Subcutaneous abdominal adipose tissue (tissue), 5 donors: ENCODE measurements around the gene ELAVL1.
"Not testable (repeated sequence)": the region's sequence is repeated elsewhere in the genome, so short reads cannot be mapped to it uniquely, and the experiment has no call there.

Source experiments
- H3K27ac ChIP-seq: one replicate; pipeline ENCODE4 v1.7.0; 2013; ENCODE audit warnings: low read depth, mild to moderate bottlenecking, inconsistent platforms, low read length, moderate library complexity
- H3K27me3 ChIP-seq, 5 donors: one replicate each; pipeline ENCODE4 v1.7.0; 2013; ENCODE audit warnings: low read length in 5 of 5, inconsistent platforms in 1 of 5; ENCODE audit not compliant: control insufficient read depth in 5 of 5, insufficient read depth in 4 of 5
- H3K36me3 ChIP-seq, 5 donors: one replicate each; pipeline ENCODE4 v1.7.0; 2013; ENCODE audit warnings: low read length in 5 of 5; ENCODE audit not compliant: control insufficient read depth in 5 of 5, insufficient read depth in 5 of 5
- H3K4me1 ChIP-seq, 5 donors: one replicate each; pipeline ENCODE4 v1.7.0; 2013; ENCODE audit warnings: low read length in 5 of 5, mild to moderate bottlenecking in 3 of 5, moderate library complexity in 1 of 5; ENCODE audit not compliant: control insufficient read depth in 5 of 5, insufficient read depth in 5 of 5
- H3K4me3 ChIP-seq, 5 donors: one replicate each; pipeline ENCODE4 v1.7.0; 2013; ENCODE audit warnings: low read length in 5 of 5, low read depth in 1 of 5
- H3K9ac ChIP-seq, 5 donors: one replicate each; pipeline ENCODE4 v1.7.0; 2013; ENCODE audit warnings: low read length in 5 of 5, mild to moderate bottlenecking in 4 of 5, moderate library complexity in 3 of 5
- H3K9me3 ChIP-seq, 5 donors: one replicate each; pipeline ENCODE4 v1.7.0; 2013; ENCODE audit warnings: low read length in 5 of 5; ENCODE audit not compliant: control insufficient read depth in 5 of 5
- donor health status: healthy.
- donor health status: healthy.
- donor health status: healthy.
- donor health status: healthy.
- donor health status: healthy.

The ELAVL1 gene

GRCh38 chr19:7919610-7920518 lies 85.6 kb downstream of the ELAVL1 start, which contains the start of gene SNAPC2:
TSS of gene SNAPC2 (plus strand) at chr19:7920338. CDS start at chr19:7920367, 29 bp downstream.
- Histone ChIP-seq H3K4me3 (peak within 1 kb of the TSS; percentile 79 to 94 (median 83)), H3K36me3 (peaks cover 0 to 15% (median 12%) of the 10 kb centered on the region in 5 donors), H3K27me3 (peaks cover 19 to 30% (median 28%) of the 10 kb centered on the region in 5 donors), H3K9me3 (no peaks in the 10 kb centered on the region), H3K4me1 (peaks cover 11 to 53% (median 43%) of the 10 kb centered on the region in 5 donors), H3K9ac (peak within 1 kb of the TSS; percentile 33 to 83 (median 72)), H3K27ac (peak within 1 kb of the TSS; percentile 60)

GRCh38 chr19:7918615-7919421 lies 86.6 kb downstream of the ELAVL1 start:
- peaks cover 24 to 34% (median 30%) of the 10 kb centered on the region in 5 donors for H3K27me3 ChIP-seq
- no peaks in the 10 kb centered on the region for H3K9me3 ChIP-seq
- no peak overlapping the region for H3K27ac ChIP-seq
- peaks cover 11 to 50% (median 43%) of the 10 kb centered on the region in 5 donors for H3K4me1 ChIP-seq
- no peak overlapping the region for H3K9ac ChIP-seq
- H3K4me3 ChIP-seq = no peak overlapping the region
- peaks cover 0 to 15% (median 12%) of the 10 kb centered on the region in 5 donors for H3K36me3 ChIP-seq

GRCh38 chr19:7918062-7918614 lies 87.3 kb downstream of the ELAVL1 start:
- Histone ChIP-seq H3K4me3 (peak overlapping the region in 2 of 5 donors; percentile 14 to 51), H3K4me1 (peaks cover 11 to 50% (median 43%) of the 10 kb centered on the region in 5 donors), H3K27me3 (peaks cover 24 to 34% (median 30%) of the 10 kb centered on the region in 5 donors), H3K36me3 (peaks cover 0 to 17% (median 11%) of the 10 kb centered on the region in 5 donors)
- H3K9me3 ChIP-seq, H3K27ac ChIP-seq, H3K9ac ChIP-seq: not testable (repeated sequence)

- Histone ChIP-seq H3K27ac (no peak overlapping the region), H3K9ac (no peak overlapping the region), H3K4me3 (peak overlapping the region in 3 of 5 donors; percentile 14 to 51 (median 22)), H3K9me3 (no peaks in the 10 kb centered on the region), H3K36me3 (peaks cover 0 to 17% (median 10%) of the 10 kb centered on the region in 5 donors), H3K27me3 (peaks cover 24 to 34% (median 30%) of the 10 kb centered on the region in 5 donors), H3K4me1 (peaks cover 11 to 50% (median 43%) of the 10 kb centered on the region in 5 donors)
Measured at GRCh38 chr19:7917267-7918061, 88.0 kb downstream of the ELAVL1 start.

DNA sequence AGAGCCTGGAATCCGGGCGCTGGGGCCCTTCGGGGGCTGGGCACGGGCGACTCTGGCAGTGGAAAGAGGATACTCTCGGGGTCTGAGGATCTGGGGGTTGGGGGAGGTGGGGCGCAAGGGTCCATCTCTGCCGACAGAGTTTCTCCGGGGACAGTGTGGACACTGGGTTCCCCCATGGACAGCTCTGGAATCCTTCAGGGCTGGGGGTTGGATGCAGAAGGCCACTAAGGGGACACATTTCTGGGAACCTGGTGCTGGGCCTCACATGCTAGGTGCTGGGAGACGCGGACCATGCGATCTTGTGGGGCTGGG lies 88.5 kb downstream of the ELAVL1 start:
- H3K36me3 ChIP-seq = peaks cover 0 to 16% (median 9%) of the 10 kb centered on the region in 5 donors
- peaks cover 24 to 34% (median 30%) of the 10 kb centered on the region in 5 donors for H3K27me3 ChIP-seq
- no peaks in the 10 kb centered on the region for H3K9me3 ChIP-seq
- H3K4me3 ChIP-seq = peak overlapping the region in 1 of 5 donors; percentile 51
- H3K4me1 ChIP-seq = peaks cover 10 to 46% (median 37%) of the 10 kb centered on the region in 5 donors
- H3K27ac ChIP-seq = no peak overlapping the region
- no peak overlapping the region for H3K9ac ChIP-seq

- Histone ChIP-seq H3K9ac (no peak overlapping the region), H3K27me3 (peaks cover 24 to 34% (median 30%) of the 10 kb centered on the region in 5 donors), H3K27ac (no peak overlapping the region), H3K4me3 (peak overlapping the region in 1 of 5 donors; percentile 42), H3K9me3 (no peaks in the 10 kb centered on the region), H3K4me1 (peaks cover 4 to 40% (median 31%) of the 10 kb centered on the region in 5 donors), H3K36me3 (peaks cover 0 to 21% (median 14%) of the 10 kb centered on the region in 5 donors)
Measured at GRCh38 chr19:7916103-7916954, 89.1 kb downstream of the ELAVL1 start.

DNA sequence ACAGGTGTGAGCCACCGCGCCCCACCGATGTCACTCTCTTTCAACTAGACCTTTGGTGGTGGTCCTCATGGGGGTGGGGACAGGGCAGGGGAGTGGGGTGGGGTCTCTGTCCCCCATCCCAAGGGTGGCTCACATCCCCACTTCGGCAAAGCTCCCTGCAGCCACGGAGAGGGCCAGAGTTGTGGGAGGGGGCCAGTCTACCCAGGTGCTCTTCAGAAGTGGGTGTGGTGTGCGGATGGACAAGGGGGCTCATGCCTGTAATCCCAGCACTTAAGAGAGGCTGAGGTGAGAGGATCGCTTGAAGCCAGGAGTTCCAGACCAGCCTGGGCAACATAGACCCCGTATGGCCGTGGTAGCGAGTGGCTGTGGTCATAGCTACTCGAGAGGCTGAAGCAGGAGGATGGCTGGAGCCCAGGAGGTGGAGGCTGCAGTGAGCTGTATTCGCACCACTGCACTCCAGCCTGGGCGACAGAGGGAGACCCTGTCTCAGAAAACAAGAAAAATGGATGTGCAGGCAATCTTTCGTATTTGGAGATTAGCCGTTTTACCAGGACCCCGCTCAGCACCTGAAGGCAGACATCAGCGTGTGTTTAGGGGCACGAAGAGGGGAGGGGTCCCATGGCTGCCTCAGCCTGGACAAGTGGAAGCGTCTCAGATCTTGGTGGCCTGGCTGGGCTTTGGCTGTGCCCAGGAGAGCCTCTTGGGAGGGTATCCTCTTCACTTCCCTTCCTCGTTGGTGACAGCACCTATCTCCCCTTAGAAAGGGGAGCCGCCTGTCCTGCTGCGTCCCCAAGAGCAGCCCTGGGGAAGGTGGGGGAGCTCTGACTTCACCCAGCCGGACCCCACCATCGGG lies 90.0 kb downstream of the ELAVL1 start:
- Histone ChIP-seq H3K27me3 (peaks cover 24 to 34% (median 30%) of the 10 kb centered on the region in 5 donors), H3K9me3 (no peaks in the 10 kb centered on the region), H3K9ac (no peak overlapping the region), H3K36me3 (peaks cover 0 to 28% (median 23%) of the 10 kb centered on the region in 5 donors), H3K27ac (no peak overlapping the region), H3K4me3 (no peak overlapping the region), H3K4me1 (peaks cover 0 to 34% (median 26%) of the 10 kb centered on the region in 5 donors)

GRCh38 chr19:7914598-7915045 lies 90.8 kb downstream of the ELAVL1 start, which contains the start of gene TGFBR3L:
TSS of gene TGFBR3L (plus strand) at chr19:7914830.
- peaks cover 24 to 34% (median 30%) of the 10 kb centered on the region in 5 donors for H3K27me3 ChIP-seq
- no peak within 1 kb of the TSS for H3K4me3 ChIP-seq
- peaks cover 0 to 36% (median 30%) of the 10 kb centered on the region in 5 donors for H3K36me3 ChIP-seq
- no peak within 1 kb of the TSS for H3K27ac ChIP-seq
- no peaks in the 10 kb centered on the region for H3K9me3 ChIP-seq
- peaks cover 0 to 28% (median 22%) of the 10 kb centered on the region in 5 donors for H3K4me1 ChIP-seq
- H3K9ac ChIP-seq = no peak within 1 kb of the TSS
